RPMI7951 (cell line): ENCODE data around the gene RNF212. TPM values are rescaled to one million over a fixed set of nuclear protein-coding genes. Genes with fewer than 3 reads are reported as not detected.
A peak's percentile ranks its signal among the peaks of the same experiment; 100 is the strongest.

ENCODE experiments used
- DNase-seq: peaks from one replicate; pipeline ENCODE4 v3.0.0-alpha.2; 2012; ENCODE audit warnings: low read depth
- total RNA-seq: library from RNA; depleted of rRNA; stranded (reverse); fragments of >200 nt; shearing (Covaris generic); gene quantifications from 2 replicates; pipeline ENCODE4 v1.2.3, GENCODE V29; 2014

RNF212 gene
- total RNA-seq, 1 experiment from 2014 or later, result not detected

DNA sequence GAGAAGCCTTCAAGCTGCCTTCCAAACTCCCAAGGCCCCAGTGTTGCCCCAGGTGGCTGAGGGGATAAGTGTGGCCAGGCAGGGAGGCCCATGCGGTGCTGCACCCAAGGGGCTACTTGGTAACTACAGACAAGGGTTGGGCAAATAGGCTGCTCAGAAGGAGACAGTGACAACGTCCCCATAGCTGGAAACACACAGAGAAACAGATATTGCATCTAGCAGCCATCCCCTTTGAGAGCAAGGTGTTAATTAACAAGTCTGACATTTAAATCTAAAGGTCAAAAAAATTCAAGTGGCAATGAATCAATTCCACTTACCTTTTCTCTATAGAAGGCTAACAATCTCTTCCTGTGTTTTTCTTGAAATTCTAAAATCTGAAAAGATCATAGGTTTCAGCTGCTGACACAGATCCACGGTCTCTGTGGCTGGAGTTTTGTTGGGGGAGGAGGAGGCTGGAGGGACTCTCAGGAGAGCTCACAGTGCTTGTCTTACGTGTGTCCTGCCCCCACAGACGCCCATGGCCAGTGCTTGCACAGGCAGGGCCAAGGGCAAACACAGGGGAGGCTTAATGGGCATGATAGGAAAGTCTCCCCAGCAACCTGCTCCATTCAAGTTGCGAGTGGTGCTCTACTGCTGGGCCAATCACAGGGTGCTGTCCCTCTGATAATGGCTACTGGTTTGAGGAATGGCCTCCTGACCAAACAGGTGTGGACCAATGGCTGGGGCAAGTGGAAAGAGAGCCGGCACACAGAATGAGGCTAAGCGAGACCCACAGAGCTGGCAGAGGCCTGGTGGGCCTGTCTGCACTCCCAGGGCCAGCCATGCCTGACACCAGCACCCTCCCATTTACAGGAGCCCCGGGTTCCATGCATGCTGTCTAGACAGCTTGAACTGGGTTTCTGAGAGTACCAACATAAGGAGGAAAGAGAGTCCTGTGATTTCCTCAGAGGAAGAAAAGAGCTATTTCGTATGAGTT lies 22.6 kb downstream of the RNF212 start:
- no peak for DNase-seq

DNA sequence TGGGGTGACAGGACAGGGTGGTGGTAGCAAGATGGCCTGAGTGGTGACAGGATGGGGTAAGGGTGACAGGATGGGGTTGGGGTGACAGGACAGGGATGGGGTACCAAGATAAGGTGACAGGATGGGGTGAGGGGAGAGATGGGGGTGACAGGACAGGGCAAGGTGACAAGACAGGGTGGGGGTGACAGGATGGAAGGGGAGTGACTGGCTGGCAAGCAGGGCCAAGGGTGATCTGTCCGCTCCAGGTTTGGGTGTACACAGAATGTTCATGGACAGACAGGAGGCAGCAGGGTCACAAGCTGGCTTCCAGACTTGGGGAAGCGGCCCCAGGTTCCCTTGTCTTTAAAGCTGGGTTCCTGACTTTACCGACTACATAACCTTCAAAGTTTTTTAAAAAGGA lies 23.3 kb downstream of the RNF212 start:
- DNase-seq, result no peak

GRCh38 chr4:1087371-1087770 lies 26.0 kb downstream of the RNF212 start:
- no peak for DNase-seq

DNA sequence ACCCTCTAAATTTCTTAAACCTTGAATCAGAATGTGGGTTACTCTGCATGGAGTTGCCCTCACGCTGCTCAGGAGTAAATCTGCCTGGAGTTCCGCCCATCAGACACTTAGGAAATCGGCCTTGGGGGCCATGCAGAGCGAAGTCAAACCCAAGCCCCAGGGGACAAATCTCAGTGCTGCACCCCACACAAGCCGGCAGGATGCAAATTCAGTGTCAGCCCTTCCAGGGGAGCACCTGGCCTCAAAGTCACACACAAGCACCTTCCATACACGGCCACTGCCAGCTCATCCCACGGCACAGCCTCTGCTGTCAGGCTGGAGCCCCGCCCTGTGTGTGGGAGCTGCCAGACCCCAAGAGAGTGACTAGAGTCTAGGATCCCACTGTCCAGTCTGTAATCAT lies 27.4 kb downstream of the RNF212 start:
- DNase-seq, result no peak

DNA sequence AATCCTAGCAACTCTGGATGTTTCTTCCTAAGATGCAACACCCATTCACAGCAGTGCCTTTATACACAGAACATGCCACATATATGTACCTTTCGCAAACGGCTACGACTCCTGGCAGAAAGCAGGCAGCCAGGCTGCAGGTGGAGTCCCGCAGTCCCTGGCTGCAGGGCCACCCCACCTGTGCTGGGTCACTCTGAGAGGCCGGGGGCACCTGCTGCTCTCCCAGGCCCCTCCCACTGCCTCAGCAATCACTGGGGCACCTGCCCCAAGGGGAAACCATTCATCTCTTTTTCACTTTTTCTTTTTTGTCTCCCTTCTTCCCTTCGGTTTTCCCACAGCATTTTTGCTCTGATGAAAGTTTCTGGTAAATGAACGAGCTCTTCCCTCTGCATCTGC lies 28.0 kb downstream of the RNF212 start:
- DNase-seq, result no peak

GRCh38 chr4:1084796-1085403 lies 28.5 kb downstream of the RNF212 start:
- DNase-seq, result no peak

DNA sequence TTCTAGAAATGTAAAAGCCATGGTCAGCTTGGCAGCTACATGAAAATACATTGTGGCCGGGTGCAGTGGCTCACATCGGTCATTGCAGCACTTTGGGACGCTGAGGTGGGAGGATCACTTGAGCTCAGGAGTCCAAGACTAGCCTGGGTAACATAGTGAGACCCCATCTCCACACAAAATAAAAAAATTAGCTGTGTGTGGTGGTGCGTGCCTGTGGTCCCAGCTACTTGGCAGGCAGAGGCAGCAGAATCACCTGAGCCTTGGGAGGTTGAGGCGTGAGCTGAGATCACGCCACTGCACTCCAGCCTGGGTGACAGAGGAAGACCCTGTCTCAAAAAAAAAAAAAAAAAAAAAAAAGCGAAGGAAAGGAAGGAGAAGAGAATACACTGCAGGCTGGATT lies 29.0 kb downstream of the RNF212 start:
- DNase-seq, result no peak

DNA sequence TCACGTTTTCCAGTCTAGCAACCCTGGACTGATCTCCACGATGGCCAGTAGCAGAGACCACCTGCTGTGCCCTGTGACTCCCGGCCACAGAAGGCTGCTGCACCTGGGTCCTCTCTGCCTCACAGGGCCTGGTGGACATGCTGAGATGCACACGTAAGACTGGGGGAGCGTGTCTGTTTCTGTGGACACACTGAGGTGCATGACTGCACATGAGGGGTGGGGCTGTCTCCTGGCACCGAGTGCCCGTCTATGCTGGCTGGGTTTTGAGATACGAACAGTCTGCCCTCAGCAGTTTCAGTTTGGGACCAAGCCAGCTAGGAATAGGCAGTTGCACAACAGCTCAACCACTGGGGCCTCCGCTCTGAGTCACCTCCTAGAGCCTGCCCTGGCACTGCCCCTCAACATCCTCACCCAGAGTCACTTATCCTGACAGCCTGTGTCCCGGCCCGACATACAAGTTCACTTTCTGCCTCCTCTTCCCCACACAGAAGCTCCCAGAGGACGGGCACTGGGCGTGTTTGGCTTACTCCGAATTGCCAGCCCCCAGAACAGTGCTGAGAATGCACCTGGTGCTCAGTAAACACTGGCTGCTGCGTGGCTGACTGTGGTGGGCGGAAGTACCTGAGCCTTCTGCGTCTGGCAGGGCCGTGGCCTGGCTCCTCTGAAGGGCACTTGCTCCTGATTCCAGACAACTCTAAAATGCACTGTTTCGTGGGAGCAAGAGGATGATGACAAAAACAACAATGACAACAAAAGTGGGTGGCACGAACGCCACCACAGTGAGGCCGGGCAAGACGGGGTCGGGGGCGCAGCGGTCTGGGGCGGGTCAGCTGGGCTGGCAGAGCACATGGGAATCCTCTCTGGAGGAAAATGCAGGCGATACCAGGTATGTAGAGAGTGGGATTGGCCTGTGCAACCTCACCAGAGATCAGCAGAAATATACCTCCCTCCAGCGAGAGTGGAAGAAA lies 30.9 kb downstream of the RNF212 start:
- DNase-seq, result peak; percentile 82

DNA sequence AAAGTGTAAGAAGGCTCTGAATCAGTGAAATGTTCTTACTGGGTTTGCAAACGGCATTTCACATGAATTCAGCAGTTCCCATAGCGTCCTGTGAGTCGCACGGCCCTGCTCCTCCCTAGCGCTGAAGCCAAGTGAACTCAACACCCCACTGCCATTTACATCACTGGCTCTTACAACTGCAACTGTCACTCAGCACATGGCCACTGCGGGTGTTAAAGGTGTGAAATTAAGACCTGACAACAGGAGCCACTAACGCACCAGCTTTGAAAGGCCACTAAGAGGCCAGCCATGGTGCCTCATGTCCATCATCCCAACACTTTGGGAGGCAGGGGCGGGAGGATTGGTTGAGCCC lies 31.7 kb downstream of the RNF212 start:
- peak; percentile 16 for DNase-seq

- peak; percentile 32 for DNase-seq
Measured at GRCh38 chr4:1080961-1081688, 32.2 kb downstream of the RNF212 start.

DNA sequence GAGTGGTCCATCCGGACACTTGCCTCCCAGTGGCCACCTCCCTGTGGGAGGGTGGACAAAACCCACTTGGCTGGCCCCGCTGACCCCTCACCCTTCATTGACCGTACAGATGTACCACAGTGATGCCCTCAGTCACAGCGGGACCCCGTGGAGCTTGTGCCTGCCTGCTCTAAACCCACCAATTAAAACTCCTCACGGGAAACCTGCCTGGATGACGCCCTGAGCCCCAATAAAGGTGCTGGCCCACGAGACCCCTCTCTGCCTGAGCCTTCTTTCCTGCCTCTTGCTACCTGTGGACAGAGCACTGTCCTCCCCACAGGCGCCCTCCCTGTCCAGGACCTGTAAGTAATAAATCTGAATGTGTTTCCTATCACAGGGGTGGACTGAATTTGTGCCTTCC lies 32.9 kb downstream of the RNF212 start:
- no peak for DNase-seq

- no peak for DNase-seq
Measured at GRCh38 chr4:1079711-1080265, 33.6 kb downstream of the RNF212 start.

GRCh38 chr4:1078490-1078889 lies 34.9 kb downstream of the RNF212 start:
- DNase-seq, result no peak

DNA sequence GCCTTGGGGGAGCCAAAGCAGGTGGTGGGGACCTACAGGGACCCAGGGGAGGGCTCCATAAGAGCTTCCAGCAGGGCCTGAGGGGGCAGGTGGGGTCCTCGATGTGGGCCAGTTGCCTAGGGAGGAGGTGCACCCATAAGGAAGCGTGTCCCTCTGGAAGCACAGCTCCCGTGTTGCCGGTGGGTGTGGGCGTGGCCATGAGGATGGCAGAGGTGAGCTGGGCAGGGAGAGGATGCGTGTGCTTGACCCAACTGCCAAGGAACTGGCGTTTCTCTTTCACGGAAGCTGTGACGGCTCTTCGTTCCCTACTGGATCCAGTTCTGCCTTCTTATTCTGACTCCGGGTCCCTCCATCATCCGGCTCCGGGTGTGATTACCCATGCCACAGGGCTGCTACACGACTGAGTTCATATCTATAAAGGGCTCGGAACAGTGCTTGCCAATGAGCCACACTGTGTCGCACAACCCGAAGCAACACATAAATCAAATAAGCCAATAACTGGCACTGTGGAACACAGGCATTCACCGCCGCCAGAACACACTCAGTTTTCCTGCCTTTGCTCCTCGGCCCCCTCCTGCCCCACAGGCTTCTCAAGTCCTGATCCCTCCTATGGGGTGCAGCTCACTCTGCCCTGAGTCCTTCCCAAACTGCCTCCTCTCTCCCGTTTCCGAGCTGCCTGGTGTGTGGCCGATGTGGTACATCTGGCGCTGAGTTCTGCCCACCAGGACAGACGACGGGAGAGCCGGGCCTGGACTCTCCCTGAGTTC lies 35.5 kb downstream of the RNF212 start:
- no peak for DNase-seq

GRCh38 chr4:1075809-1076699 lies 37.3 kb downstream of the RNF212 start:
- DNase-seq, result no peak

DNA sequence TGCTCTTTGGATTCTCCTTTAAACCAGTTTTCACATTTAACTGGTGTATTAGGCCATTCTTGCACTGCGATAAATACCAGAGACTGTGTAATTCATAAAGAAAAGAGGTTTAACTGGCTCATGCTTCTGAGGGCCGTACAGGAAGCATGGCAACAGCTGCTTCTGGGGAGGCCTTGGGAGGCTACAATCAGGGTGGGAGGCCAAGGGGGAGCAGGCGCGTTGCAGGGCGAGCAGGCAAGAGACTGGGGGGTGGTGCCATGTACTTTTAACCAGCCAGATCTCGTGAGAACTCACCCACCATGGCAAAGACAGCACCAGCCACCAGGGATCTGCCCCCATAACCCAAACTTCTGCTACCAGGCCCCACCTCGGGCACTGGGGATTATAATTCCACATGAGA lies 38.1 kb downstream of the RNF212 start:
- no peak for DNase-seq

DNA sequence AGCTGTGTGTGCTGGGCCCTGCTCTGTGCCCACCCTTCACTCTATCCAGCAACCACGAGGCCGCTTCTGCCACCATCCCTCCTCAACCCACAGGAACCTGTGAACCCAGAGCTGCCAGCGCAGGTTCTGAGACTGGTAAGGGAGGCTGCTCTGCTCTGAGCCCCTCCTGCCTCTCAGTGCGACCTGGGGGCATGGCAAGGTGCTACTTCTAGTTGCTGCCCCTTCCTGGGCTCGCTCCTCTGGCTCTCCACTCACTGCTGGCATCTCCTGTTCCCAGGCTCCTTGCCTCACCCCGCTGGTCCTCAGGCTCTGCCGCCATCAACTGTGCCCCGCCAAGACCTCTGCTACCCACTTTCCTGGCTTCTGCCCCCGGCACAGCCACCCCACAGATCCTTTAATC lies 39.3 kb downstream of the RNF212 start:
- no peak for DNase-seq

DNA sequence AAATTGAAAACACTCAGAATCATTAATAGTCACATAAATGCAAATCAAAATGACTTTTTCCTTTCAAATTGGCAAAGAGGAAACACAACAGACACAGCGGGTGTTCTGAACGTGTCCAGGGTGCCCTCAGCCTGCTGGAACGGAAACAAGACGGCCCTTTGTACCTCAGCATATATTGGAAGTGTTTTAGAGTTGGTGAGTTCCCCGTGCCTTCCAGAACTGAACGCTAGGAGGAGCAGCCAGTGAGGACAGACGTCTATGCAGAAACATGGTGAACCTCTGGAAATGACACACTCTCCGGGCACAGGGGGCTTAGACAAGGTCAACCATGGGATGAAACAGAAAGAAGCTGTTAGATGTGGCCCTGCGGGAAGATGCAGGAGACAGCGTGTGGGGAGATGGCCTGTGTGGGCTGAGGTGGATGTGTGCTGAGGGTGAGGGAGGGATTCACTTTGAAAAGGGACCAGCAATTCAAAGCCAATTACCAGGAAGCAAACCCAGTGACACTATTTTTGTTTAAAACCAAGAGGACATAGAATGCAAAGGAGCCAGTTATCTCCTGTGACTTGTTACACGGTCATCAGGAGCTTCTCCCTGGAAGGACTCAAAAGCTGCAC lies 40.4 kb downstream of the RNF212 start:
- peak; percentile 53 for DNase-seq

DNA sequence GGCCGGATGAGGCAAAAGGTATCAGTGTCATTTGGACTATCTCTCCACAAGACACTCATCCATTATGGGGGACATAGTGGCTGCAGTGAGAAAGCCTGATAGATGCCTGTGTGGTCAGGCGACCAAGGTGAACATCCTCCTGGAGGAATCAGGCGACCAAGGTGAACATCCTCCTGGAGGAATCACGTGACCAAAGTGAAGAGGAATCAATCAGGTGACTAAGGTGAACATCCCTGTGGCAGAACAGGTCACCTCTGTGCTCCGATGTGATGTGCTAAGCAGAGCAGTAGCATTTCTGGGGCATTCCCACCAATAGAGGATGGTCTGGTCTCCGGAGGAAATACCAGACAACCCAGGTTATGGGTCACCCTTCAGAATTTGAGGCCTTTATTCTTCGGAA lies 44.0 kb downstream of the RNF212 start:
- DNase-seq, result no peak
